Smooth muscle cell of the brain vasculature (primary cell): Measurements from ENCODE around the gene CPLX1.
"Not testable (repeated sequence)": the region's sequence is repeated elsewhere in the genome, so short reads cannot be mapped to it uniquely, and the experiment has no call there.

ENCODE experiments used
- DNase-seq: peaks from one replicate; pipeline ENCODE4 v3.0.0-alpha.2; 2012; ENCODE audit warnings: low read depth, low spot score

CPLX1 gene

DNA sequence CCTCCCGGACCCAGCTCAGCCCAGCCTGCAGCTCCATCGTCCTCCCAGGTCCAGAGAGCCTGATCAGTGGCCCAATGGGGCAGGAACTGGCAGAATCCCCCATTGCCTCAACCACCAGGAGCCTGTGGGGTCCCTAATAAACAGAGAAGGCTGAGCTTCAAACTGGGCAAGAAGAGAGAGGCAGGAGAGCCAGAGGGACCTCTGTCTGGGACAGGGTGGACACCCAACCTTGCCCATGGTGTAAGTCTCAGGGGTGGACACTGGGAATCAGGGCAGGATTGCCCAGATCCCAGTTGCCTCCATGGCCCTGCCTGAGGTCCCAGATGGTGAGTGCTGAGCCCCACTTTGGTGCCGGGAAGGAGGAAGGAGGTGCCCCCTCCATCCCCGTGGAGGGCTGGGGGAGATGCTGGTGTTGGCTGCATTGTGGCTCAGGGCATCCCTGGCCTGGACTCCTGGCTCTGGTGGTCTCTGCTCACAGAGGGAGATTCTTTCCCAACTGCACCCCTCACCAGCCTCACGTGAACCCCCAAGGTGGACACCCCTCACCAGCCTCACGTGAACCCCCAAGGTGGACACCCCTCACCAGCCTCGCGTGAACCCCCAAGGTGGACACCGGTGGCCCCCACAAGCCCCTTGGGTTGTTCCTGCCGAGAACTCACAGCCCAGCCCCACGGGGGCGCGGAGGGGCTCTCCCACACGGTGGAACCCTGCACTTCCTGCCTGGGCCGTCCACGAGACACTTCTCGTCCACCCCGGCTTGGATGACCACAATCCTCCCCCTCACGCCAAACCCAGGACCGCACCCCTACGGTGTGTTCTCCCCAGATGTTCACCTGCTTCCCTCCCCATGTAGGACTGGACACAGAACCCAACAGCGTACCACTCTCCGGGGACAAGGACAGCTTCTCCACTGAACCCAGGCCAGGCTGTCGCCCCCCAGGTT lies 5.4 kb downstream of the CPLX1 start:
- no peak for DNase-seq

GRCh38 chr4:819401-820229 lies 6.3 kb downstream of the CPLX1 start:
- DNase-seq = no peak

- no peak for DNase-seq
Observed at GRCh38 chr4:818106-818921, 7.6 kb downstream of the CPLX1 start.

- DNase-seq = no peak
Observed at GRCh38 chr4:815464-816146, 10.3 kb downstream of the CPLX1 start.

- no peak for DNase-seq
Observed at GRCh38 chr4:814312-814850, 11.5 kb downstream of the CPLX1 start.

- DNase-seq = no peak
Observed at GRCh38 chr4:813900-814299, 12.0 kb downstream of the CPLX1 start.

- no peak for DNase-seq
Observed at GRCh38 chr4:808860-809570, 16.9 kb downstream of the CPLX1 start.

GRCh38 chr4:807792-808191 lies 18.1 kb downstream of the CPLX1 start:
- DNase-seq = no peak

- not testable (repeated sequence) for DNase-seq
Observed at GRCh38 chr4:806979-807378, 18.9 kb downstream of the CPLX1 start.

GRCh38 chr4:804804-805203 lies 21.1 kb downstream of the CPLX1 start:
- no peak for DNase-seq

DNA sequence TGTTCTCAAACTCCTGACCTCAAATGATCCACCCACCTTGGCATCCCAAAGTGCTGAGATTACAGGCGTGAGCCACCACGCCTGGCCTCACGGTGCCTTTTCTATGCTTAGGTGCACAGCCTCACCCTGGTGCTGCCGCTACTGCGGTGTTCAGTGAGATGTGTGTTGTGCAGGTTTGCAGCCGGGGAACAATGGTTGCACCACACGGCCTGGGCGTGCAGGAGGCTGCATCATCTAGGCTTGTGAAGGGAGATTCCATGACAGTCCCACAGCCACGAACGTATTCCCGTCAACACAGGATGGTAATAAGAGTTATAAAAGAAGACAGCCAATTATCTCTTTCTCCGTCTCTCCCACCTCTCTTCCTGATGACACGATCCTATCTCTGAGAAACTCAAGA lies 22.0 kb downstream of the CPLX1 start:
- no peak for DNase-seq

DNA sequence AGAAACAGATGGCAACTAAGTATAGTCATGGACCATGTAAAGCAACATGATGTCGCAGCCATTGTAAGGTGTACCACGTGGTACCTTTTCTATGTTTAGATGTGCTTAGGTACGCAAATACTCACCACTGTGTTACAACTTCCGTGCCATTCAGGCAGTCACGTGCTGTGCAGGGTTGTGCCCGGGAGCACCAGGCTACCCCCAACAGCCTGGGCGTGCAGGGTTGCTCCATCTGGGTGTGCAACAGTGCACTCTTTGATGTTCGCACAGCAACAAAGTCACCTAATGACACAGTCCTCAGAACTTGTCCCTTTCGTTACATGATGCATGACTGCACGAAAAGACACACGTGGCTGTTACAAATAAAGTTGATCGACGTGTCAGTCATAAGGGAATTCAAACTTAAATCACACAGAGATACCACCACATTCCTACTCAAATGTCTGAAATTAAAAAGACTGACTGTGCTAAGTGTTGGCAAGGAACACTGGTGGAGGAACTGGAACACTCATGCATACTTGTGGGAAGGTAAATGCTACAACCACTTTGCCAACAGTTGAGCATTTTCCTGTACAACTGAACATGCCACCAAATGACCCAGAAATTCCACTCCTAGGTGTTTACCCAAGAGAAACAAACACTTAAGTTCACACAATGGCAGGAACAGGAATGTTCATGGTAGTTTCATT lies 24.3 kb downstream of the CPLX1 start:
- DNase-seq = no peak

DNA sequence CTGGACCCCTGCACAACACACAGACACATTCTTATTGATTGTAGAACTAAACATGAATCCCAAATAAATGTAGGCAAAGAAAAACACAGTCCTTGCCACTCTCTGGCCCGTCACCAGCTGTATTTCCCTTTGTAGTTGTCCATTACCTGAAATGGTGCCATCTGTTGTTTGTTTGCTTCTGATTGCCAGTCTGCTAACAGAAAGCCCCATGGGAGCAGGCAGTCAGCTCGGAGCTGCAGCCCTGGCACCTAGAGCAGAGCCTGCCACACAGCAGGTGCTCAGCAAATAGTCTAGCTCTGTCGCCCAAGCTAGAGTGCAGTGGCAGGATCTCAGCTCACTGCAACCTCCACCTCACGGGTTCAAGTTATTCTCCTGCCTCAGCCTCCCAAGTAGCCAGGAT lies 28.9 kb downstream of the CPLX1 start:
- DNase-seq = no peak

DNA sequence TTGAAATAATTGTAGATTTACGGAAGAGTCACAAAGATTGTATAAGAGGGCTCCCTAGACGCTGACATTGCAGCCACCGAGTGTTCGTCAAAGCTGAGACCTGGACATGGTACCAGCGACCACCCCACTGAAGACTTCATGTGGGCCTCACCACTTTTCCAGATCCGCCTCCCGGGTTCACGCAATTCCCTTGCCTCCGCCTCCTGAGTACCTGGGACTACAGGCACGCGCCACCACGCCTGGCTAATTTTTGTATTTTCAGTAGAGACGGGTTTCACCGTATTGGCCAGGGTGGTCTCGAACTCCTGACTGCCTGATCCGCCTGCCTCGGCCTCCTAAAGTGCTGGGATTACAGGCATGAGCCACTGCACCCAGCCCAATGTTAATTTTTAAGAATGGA lies 29.7 kb downstream of the CPLX1 start:
- DNase-seq = no peak

DNA sequence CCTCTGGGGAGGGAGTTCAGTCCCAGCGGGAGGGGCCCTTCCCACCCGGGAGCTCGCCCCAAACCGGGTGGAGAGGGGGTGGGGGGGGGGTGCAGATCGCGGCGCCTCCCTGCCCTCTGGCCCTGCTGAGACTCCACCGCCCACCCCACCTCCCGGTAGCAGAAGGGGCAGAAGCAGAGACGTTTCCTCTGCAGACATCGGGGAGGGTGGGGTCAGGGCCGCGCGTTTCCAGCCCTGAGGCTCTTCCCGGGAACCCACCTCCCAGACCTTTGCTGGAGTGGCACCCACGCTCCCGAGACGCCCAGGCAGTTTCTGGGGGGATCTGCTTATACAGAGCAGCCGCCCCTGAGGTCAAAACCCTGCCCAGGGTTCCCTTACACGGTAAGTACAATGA lies 30.2 kb downstream of the CPLX1 start:
- DNase-seq = no peak

- no peak for DNase-seq
Observed at GRCh38 chr4:794900-795725, 30.8 kb downstream of the CPLX1 start.

- no peak for DNase-seq
Observed at GRCh38 chr4:793941-794621, 31.8 kb downstream of the CPLX1 start.
